Ovary (tissue), 9 donors: ENCODE results near the gene RETREG2. TPM values are rescaled to one million over a fixed set of nuclear protein-coding genes. Genes with fewer than 3 reads are reported as not detected.

Experiments used
- DNase-seq, 5 donors: peaks; one replicate each; pipeline ENCODE4 v3.0.0-alpha.2; 2019 to 2020
- H3K27ac ChIP-seq, 2 donors: fragments of 200-600 bp; one replicate each; pipeline versions ENCODE4 v1.5.1 to v1.8.0; 2019 to 2022
- H3K27me3 ChIP-seq: fragments of 200-600 bp; one replicate; pipeline ENCODE4 v1.8.0; 2022
- H3K36me3 ChIP-seq: fragments of 200-600 bp; sonication (generic); one replicate; pipeline ENCODE4 v1.5.1; 2019
- H3K4me1 ChIP-seq: one replicate; pipeline ENCODE4 v1.8.1; 2013; ENCODE audit warnings: mild to moderate bottlenecking, moderate library complexity; ENCODE audit not compliant: insufficient read depth
- H3K4me3 ChIP-seq: fragments of 200-600 bp; sonication (generic); one replicate; pipeline ENCODE4 v1.5.1; 2017
- H3K9me3 ChIP-seq, 2 donors: fragments of 200-600 bp in 1 of 2; sonication (generic) in 1 of 2; one replicate each; pipeline versions ENCODE4 v1.5.1 to v1.8.1; 2013 to 2019; ENCODE audit warnings: mild to moderate bottlenecking in 1 of 2, moderate library complexity in 1 of 2
- CTCF ChIP-seq, 3 donors: fragments of 450-650 bp in 2 of 3; fragments of 200-600 bp in 1 of 3; IDR thresholded peaks; one replicate each; pipeline versions ENCODE4 v1.5.1 to v1.8.0; 2016 to 2022; ENCODE audit warnings: antibody characterized with exemption in 3 of 3, mild to moderate bottlenecking in 1 of 3
- EP300 ChIP-seq: sonication (generic); formaldehyde crosslinking; IDR thresholded peaks from one replicate; pipeline ENCODE4 v1.6.1; 2017; ENCODE audit warnings: antibody characterized with exemption
- POLR2A ChIP-seq: fragments of 450-650 bp; IDR thresholded peaks from one replicate; pipeline ENCODE4 v1.6.1; 2017; ENCODE audit warnings: antibody characterized with exemption, mild to moderate bottlenecking, moderate library complexity
- WGBS, 3 donors: extraction: QIAGEN DNeasy Blood & Tissue Kit in 1 of 3; methylation state at CpG; one replicate each; pipeline versions ENCODE4 v1.1.5 to v1.1.7; 2013 to 2017; 5-methylcytosine and 5-hydroxymethylcytosine counted together
- intact Hi-C, 4 donors: fragments of 100-400 bp; cut with DNase I; formaldehyde crosslinking; loops; one replicate each; pipeline versions ENCODE4 v1.11.0 to v1.15.1; 2022 to 2023
- polyA plus RNA-seq, 2 donors: library from polyadenylated mRNA; stranded (reverse); fragments of 200-250 nt in 1 of 2; fragments of 350-450 nt in 1 of 2; fragmentation: Illumina TruSeq in 1 of 2; extraction: RNeasy Lipid Tissue Mini Kit (QIAGEN cat#74804) in 1 of 2; gene quantifications; one replicate each; pipeline ENCODE4 v1.2.3, GENCODE V29; 2013 to 2014
- total RNA-seq, 7 donors: library from RNA; depleted of rRNA in 2 of 7; stranded (reverse); fragments of >200 nt in 2 of 7; fragmentation: NEBNext Ultra II Directional in 3 of 7; extraction: Animal tissue kit (Norgen Biotek cat#: 25700) in 3 of 7; gene quantifications; one replicate each; pipeline versions ENCODE4 v1.1.0 to v1.2.4, GENCODE V29; 2016 to 2023
- donor health status: DM: no; HTN: no; CAD: no; lungs with moderate emphysema.
- donor health status: DM: no; HTN: no; CAD: no.
- donor health status: Bipolar disorder and iron deficiency.
- donor health status: DM: yes; HTN: yes; CAD: no.
- donor health status: DM: no; HTN: no; CAD: no.
- donor health status: DM: yes; HTN: yes; CAD: no.

The RETREG2 gene
- total and polyA plus RNA-seq, 9 donors, result 40.9 to 110 (median 95.6) TPM

DNA sequence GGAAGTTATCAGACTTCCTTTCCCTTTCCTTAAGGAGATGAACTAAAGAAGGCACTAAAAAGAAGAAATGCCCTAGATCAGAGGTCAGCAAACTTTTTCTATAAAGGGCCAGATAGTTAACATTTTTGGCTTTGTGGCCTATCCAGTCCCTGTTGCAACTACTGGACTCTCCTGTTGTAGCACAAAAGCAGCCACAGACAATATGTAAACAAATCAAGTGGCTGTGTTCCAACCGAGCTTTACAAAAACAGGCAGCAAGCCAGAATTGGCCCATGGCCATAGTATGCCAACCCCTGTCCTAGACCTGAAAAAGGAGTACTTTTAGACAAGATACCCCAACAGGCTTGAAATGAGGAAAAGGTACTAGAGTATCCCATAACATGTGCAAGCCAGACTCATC is 28.4 kb upstream of the RETREG2 start:
- no peak for TF ChIP-seq EP300
- no peak for TF ChIP-seq POLR2A
- no peak for TF ChIP-seq CTCF (IDR thresholded peaks at IDR 0.05)
- Histone ChIP-seq H3K27me3 (no peaks in the 10 kb centered on the region), H3K9me3 (no peaks in the 10 kb centered on the region), H3K4me1 (peaks cover 1% of the 10 kb centered on the region), H3K4me3 (no peak overlapping the region), H3K27ac (no peak overlapping the region), H3K36me3 (no peaks in the 10 kb centered on the region)
- 11 to 24% (median 19%) methylated on average over 1 of the region's 1 CpG for WGBS, 3 donors
- DNase-seq, result no peak
- intact Hi-C loops, result loop anchor here in 2 of 4 donors (5.0 to 10.0 kb wide), 3 partner anchors 92 to 155 kb away; partner anchors contain the start of gene CRYBA2 (in 1 of the 2)

- Histone ChIP-seq H3K27me3 (no peaks in the 10 kb centered on the region), H3K4me3 (no peak overlapping the region), H3K9me3 (no peaks in the 10 kb centered on the region), H3K4me1 (no peaks in the 10 kb centered on the region), H3K27ac (no peak overlapping the region), H3K36me3 (no peaks in the 10 kb centered on the region)
- intact Hi-C loops, result loop anchor here in 2 of 4 donors (5.0 to 10.0 kb wide), 2 partner anchors 98 to 160 kb away; partner anchors contain the start of gene CRYBA2 (in 1 of the 2)
- peak in 1 of 5 donors; percentile 42 for DNase-seq
- TF ChIP-seq CTCF (IDR thresholded peaks at IDR 0.05) (peak; percentile 49 to 77 (median 56)), EP300 (no peak)
- 6 to 9% (median 8%) methylated on average over 4 of the region's 4 CpGs for WGBS, 3 donors
Measured at GRCh38 chr2:219155054-219155644, 22.9 kb upstream of the RETREG2 start.

GRCh38 chr2:219157396-219157795 is 20.7 kb upstream of the RETREG2 start:
- DNase-seq, result no peak
- Histone ChIP-seq H3K4me1 (peaks cover 5% of the 10 kb centered on the region), H3K27ac (no peak overlapping the region), H3K9me3 (no peaks in the 10 kb centered on the region), H3K27me3 (no peaks in the 10 kb centered on the region), H3K36me3 (no peaks in the 10 kb centered on the region), H3K4me3 (no peak overlapping the region)
- 88 to 90% (median 89%) methylated on average over 8 of the region's 8 CpGs for WGBS, 3 donors
- TF ChIP-seq CTCF (IDR thresholded peaks at IDR 0.05) (no peak), EP300 (no peak), POLR2A (no peak)
- intact Hi-C loops, result loop anchor here in 2 of 4 donors (5.0 to 10.0 kb wide), 2 partner anchors 100 to 163 kb away; partner anchors contain the start of gene CRYBA2 (in 1 of the 2)

GRCh38 chr2:219158025-219158424 is 20.1 kb upstream of the RETREG2 start:
- Histone ChIP-seq H3K9me3 (no peaks in the 10 kb centered on the region), H3K4me1 (peaks cover 5% of the 10 kb centered on the region), H3K27ac (no peak overlapping the region), H3K27me3 (no peaks in the 10 kb centered on the region), H3K4me3 (no peak overlapping the region), H3K36me3 (no peaks in the 10 kb centered on the region)
- intact Hi-C loops, result loop anchor here in 2 of 4 donors (5.0 to 10.0 kb wide), 2 partner anchors 101 to 163 kb away; partner anchors contain the start of gene CRYBA2 (in 1 of the 2)
- WGBS, 3 donors, result 88 to 94% (median 93%) methylated on average over 4 of the region's 4 CpGs
- no peak for DNase-seq
- TF ChIP-seq POLR2A (no peak), EP300 (no peak), CTCF (IDR thresholded peaks at IDR 0.05) (no peak)
